Keratinocyte (primary cell): ENCODE measurements around the gene FLVCR1.

Experiments
- CTCF ChIP-seq, 3 experiments: IDR thresholded peaks in 1 of 3; conservative IDR thresholded peaks in 1 of 3; optimal IDR thresholded peaks in 1 of 3; 2 replicates in 2 of 3; 3 replicates in 1 of 3; pipeline versions ENCODE3 to v1.5.1; 2011; ENCODE audit warnings: low read length in 3 of 3, mild to moderate bottlenecking in 3 of 3, moderate library complexity in 2 of 3, control low read depth in 1 of 3, inconsistent platforms in 1 of 3; ENCODE audit not compliant: insufficient read depth in 2 of 3; ENCODE audit errors: extremely low read depth in 1 of 3
- EZH2 ChIP-seq: IDR thresholded peaks from one replicate; pipeline ENCODE4 v1.6.1; 2012; ENCODE audit warnings: inconsistent platforms, mild to moderate bottlenecking, low read length, moderate library complexity

GRCh38 chr1:212933815-212934471 is 75.9 kb downstream of the FLVCR1 start:
- TF ChIP-seq CTCF (optimal IDR thresholded peaks at IDR 0.05 in 1 of 3, IDR thresholded peaks at IDR 0.05 in 1 of 3, conservative IDR thresholded peaks at IDR 0.05 in 1 of 3; ENCODE audit: extremely low read depth in 1 of 3, insufficient read depth in 2 of 3, low read length in 3 of 3): no peak
- no peak for TF ChIP-seq EZH2
